Transverse colon (tissue), 4 donors: ENCODE measurements around the gene PRF1. TPM values are rescaled to one million over a fixed set of nuclear protein-coding genes. Genes with fewer than 3 reads are reported as not detected.

Source experiments
- DNase-seq: peaks from one replicate; pipeline ENCODE4 v3.0.0-alpha.2; 2019
- H3K27ac ChIP-seq, 4 donors: fragments of 200-600 bp; sonication (generic); 2 replicates each; pipeline ENCODE4 v1.5.1; 2016 to 2018; ENCODE audit warnings: inconsistent platforms in 4 of 4
- H3K27me3 ChIP-seq: fragments of 200-600 bp; sonication (generic); 2 replicates; pipeline ENCODE4 v1.5.1; 2017; ENCODE audit warnings: inconsistent platforms
- H3K36me3 ChIP-seq, 4 donors: fragments of 200-600 bp; sonication (generic); 2 replicates each; pipeline ENCODE4 v1.5.1; 2017 to 2019; ENCODE audit warnings: inconsistent platforms in 4 of 4
- H3K4me1 ChIP-seq, 4 donors: fragments of 200-600 bp; sonication (generic); 2 replicates each; pipeline ENCODE4 v1.5.1; 2017 to 2020; ENCODE audit warnings: inconsistent platforms in 4 of 4
- H3K4me3 ChIP-seq, 4 donors: fragments of 200-600 bp; sonication (generic); 1 replicate in 1 of 4; 2 replicates in 3 of 4; pipeline versions ENCODE4 v1.5.1 to v1.6.1; 2017 to 2019; ENCODE audit warnings: inconsistent platforms in 4 of 4
- H3K9me3 ChIP-seq, 2 donors: fragments of 200-600 bp; sonication (generic); 2 replicates each; pipeline ENCODE4 v1.5.1; 2017 to 2019; ENCODE audit warnings: inconsistent platforms in 2 of 2
- EP300 ChIP-seq: sonication (generic); formaldehyde crosslinking; IDR thresholded peaks from one replicate; pipeline ENCODE4 v1.6.1; 2017; ENCODE audit warnings: antibody characterized with exemption, low read depth
- POLR2A ChIP-seq: fragments of 450-650 bp; IDR thresholded peaks from one replicate; pipeline ENCODE4 v1.6.1; 2016; ENCODE audit warnings: antibody characterized with exemption, mild to moderate bottlenecking, moderate library complexity
- POLR2AphosphoS5 ChIP-seq, 3 donors: sonication (generic); formaldehyde crosslinking; IDR thresholded peaks; one replicate each; pipeline ENCODE4 v1.6.1; 2016; ENCODE audit warnings: antibody characterized with exemption in 3 of 3
- WGBS, 2 donors: methylation state at CpG; one replicate each; pipeline ENCODE4 v1.1.5; 2018; ENCODE audit warnings: low coverage in 1 of 2; 5-methylcytosine and 5-hydroxymethylcytosine counted together
- in situ Hi-C, 4 donors: fragments of 200-750 bp; cut with MboI; loops; one replicate each; pipeline versions ENCODE4 v1.15.0 to v1.15.1; 2017; ENCODE audit warnings: low sequenced_read_pairs in 3 of 4, low pct_ligation_motif_present in 1 of 4, low pct_unique_long_range_greater_than_20kb in 1 of 4
- intact Hi-C: fragments of 100-400 bp; cut with DNase I; formaldehyde crosslinking; loops from one replicate; pipeline ENCODE4 v1.15.1; 2023; ENCODE audit warnings: low total_unique reads
- total RNA-seq, 4 donors: library from RNA; depleted of rRNA; stranded (reverse); fragments of >200 nt; gene quantifications; one replicate each; pipeline ENCODE4 v1.1.0, GENCODE V29; 2016
- TF ChIP-seq, protein P1 (sequence below), 5 experiments: fragments of 200-600 bp in 3 of 5; fragments of 450-650 bp in 2 of 5; sonication (generic) in 3 of 5; IDR thresholded peaks; 1 replicate in 2 of 5; 2 replicates in 3 of 5; pipeline ENCODE4 v1.5.1; 2016 to 2017; ENCODE audit warnings: antibody characterized with exemption in 5 of 5, inconsistent platforms in 3 of 5, mild to moderate bottlenecking in 2 of 5, moderate library complexity in 1 of 5

The PRF1 gene
- total RNA-seq, 4 donors from 2014 or later, result 0.80 to 12.7 (median 6.0) TPM

DNA sequence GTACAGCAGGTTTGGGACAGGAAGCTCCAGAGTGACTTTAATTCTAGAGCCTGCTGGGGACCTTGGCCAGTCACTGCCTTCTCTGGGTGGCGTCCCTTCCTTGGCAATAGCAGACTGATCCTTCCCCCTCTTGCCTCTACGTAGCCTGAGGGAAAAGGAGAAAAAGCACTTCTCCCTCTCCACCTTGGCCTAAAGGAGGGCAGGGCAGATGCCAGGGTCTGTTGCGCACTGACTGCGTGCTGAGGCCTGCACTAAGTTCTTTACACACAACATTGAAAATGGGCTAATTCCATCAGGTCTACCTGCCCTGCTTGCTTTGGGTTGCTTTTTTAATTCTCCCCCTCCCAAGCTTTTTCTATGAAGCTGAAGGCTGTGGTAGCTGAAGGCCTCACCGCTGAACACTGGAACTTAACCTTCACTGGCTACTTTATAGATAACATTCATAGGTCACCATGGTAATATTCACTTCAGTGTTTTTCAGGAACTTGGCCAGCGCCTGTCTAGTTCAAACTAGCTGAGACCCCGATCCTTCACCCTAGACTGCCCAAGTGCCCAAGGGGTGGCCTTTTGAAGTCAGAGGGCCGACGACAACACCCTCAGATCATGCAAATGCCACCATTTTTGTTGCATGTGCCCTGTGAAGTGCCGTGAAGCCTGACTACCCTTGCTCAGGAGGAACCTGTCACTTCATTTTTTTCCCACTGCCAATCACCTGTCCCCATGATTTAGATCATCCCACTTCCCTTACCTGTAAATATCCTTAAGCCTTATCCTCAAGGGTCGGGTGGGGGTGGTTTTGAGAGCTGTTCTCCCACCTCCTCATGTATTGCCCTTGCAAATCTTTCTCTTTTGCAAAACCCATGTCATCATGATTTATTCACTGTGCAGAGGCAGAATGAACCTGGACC is 28.7 kb downstream of the PRF1 start:
- Histone ChIP-seq H3K4me1 (peaks cover 11 to 20% (median 14%) of the 10 kb centered on the region in 4 donors), H3K4me3 (no peak overlapping the region), H3K27me3 (no peaks in the 10 kb centered on the region), H3K27ac (no peak overlapping the region), H3K9me3 (no peaks in the 10 kb centered on the region), H3K36me3 (no peaks in the 10 kb centered on the region)
- in situ Hi-C loops, result no loop called here
- TF ChIP-seq, protein P1, sequence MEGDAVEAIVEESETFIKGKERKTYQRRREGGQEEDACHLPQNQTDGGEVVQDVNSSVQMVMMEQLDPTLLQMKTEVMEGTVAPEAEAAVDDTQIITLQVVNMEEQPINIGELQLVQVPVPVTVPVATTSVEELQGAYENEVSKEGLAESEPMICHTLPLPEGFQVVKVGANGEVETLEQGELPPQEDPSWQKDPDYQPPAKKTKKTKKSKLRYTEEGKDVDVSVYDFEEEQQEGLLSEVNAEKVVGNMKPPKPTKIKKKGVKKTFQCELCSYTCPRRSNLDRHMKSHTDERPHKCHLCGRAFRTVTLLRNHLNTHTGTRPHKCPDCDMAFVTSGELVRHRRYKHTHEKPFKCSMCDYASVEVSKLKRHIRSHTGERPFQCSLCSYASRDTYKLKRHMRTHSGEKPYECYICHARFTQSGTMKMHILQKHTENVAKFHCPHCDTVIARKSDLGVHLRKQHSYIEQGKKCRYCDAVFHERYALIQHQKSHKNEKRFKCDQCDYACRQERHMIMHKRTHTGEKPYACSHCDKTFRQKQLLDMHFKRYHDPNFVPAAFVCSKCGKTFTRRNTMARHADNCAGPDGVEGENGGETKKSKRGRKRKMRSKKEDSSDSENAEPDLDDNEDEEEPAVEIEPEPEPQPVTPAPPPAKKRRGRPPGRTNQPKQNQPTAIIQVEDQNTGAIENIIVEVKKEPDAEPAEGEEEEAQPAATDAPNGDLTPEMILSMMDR (IDR thresholded peaks at IDR 0.05), result no peak
- no peak for TF ChIP-seq EP300
- TF ChIP-seq POLR2AphosphoS5 (IDR thresholded peaks at IDR 0.05), result no peak
- TF ChIP-seq POLR2A, result no peak
- WGBS, 2 donors, result 88 to 92% methylated on average over 1 to 11 of the region's 11 CpGs
- no peak for DNase-seq
- intact Hi-C loops, result no loop called here

DNA sequence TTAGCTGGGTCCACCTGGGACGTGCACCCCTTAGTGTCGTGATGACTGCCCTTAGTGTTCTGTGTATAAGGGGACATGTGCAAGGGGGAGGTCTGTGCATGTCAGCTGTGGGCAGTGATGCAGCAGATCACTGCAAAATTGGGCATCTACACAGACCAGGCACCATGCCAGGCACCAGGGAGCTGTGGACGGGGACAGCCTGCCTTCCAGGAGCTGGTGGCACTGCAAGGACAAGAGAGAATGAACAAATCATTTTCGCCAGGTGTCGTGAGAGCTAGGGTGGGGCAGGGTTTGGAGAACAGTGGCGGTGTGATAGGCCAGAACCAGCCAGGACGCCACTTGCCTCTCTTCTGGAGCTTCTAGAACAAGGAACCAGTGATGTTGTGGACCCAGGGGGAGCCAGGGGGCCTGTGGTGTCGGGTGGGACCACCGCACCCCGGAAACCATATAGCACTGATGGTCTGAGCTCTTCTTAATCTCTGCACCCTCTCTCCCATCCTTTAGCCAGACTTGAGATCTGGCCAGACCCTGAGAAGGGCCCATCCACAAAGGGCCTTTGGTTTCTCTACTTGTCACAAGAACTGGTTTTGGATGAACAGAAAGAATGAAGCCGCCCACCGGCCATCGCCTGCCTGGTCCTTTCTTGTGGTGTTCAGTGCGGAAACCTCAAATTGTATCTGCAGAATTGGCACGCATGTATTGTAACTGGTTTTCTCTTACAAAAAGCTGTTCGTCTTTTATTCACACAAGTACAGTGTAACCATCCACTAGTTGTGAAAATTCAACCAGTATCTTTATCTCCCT is 30.7 kb downstream of the PRF1 start:
- no peaks in the 10 kb centered on the region for H3K9me3 ChIP-seq
- peaks cover 11 to 15% (median 14%) of the 10 kb centered on the region in 4 donors for H3K4me1 ChIP-seq
- no peaks in the 10 kb centered on the region for H3K27me3 ChIP-seq
- intact Hi-C loops, result no loop called here
- H3K27ac ChIP-seq, result no peak overlapping the region
- TF ChIP-seq POLR2AphosphoS5 (IDR thresholded peaks at IDR 0.05), result no peak
- no peak for TF ChIP-seq EP300
- TF ChIP-seq POLR2A, result no peak
- TF ChIP-seq, protein P1 (IDR thresholded peaks at IDR 0.05), result no peak
- in situ Hi-C loops, result no loop called here
- no peaks in the 10 kb centered on the region for H3K36me3 ChIP-seq
- WGBS, 2 donors, result 86 to 100% methylated on average over 1 to 16 of the region's 16 CpGs
- no peak overlapping the region for H3K4me3 ChIP-seq
- DNase-seq, result no peak

DNA sequence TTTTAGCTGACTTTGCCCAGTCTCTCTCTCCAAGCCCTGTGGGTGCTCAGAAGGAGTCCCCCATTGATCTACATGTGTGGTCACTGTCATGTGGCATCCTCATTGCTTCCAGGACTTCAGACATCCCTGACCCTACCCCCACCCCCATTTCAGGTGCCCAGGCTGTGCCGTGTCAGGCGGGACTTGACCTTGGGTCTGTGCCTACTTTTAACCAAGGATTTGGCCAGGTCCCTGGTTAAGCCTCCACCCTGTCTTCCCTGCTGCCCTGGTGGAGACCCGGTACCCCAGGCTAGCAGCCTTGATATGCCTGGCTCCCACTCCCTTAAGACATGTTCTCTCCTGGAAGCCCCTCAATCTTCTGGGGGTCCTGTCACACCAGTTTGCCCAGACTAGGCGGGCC is 31.3 kb downstream of the PRF1 start:
- intact Hi-C loops (no loop called here), in situ Hi-C loops (no loop called here)
- no peaks in the 10 kb centered on the region for H3K9me3 ChIP-seq
- no peak for DNase-seq
- H3K4me1 ChIP-seq, result peaks cover 7 to 9% (median 8%) of the 10 kb centered on the region in 4 donors
- no peaks in the 10 kb centered on the region for H3K27me3 ChIP-seq
- H3K36me3 ChIP-seq, result no peaks in the 10 kb centered on the region
- TF ChIP-seq POLR2A, result no peak
- TF ChIP-seq POLR2AphosphoS5 (IDR thresholded peaks at IDR 0.05), result no peak
- TF ChIP-seq EP300, result no peak
- TF ChIP-seq, protein P1 (IDR thresholded peaks at IDR 0.05), result no peak
- no peak overlapping the region for H3K27ac ChIP-seq
- 100% methylated on average over 4 of the region's 4 CpGs; no CpG with 5 or more reads in 1 of the 2 donors for WGBS, 2 donors
- no peak overlapping the region for H3K4me3 ChIP-seq
